HEK293 (cell line): ENCODE measurements around the gene TYW5.

Experiments used
- CTCF ChIA-PET: fragments of 350-600 bp; formaldehyde crosslinking; extraction: SDS; loops from one replicate; lab custom pipeline; 2021; ENCODE audit warnings: antibody characterized with exemption; lab: Yijun Ruan, JAX
- POLR2A ChIA-PET: fragments of 300-600 bp; formaldehyde crosslinking; extraction: SDS; loops from one replicate; lab custom pipeline; 2020; ENCODE audit warnings: antibody characterized with exemption, inconsistent platforms; lab: Yijun Ruan, JAX
- H3K27ac ChIP-seq: fragments of 200-500 bp; sonication (Bioruptor generic); 2 replicates; pipeline ENCODE4 v1.5.1; 2014; ENCODE audit warnings: low read depth, low read length, control low read depth, inconsistent platforms; ENCODE audit errors: extremely low read depth
- H3K36me3 ChIP-seq, 2 experiments: fragments of 200-500 bp in 1 of 2; sonication (Bioruptor generic) in 1 of 2; 1 replicate in 1 of 2; 2 replicates in 1 of 2; pipeline ENCODE4 v1.5.1; 2014 to 2017; ENCODE audit warnings: inconsistent platforms in 2 of 2, low read length in 2 of 2; ENCODE audit not compliant: control insufficient read depth in 2 of 2, insufficient read depth in 1 of 2
- H3K4me1 ChIP-seq: fragments of 200-500 bp; sonication (Bioruptor generic); 2 replicates; pipeline ENCODE4 v1.5.1; 2014; ENCODE audit warnings: mild to moderate bottlenecking, low read length, inconsistent platforms; ENCODE audit not compliant: control insufficient read depth, insufficient read depth
- H3K4me3 ChIP-seq: 2 replicates; pipeline ENCODE4 v1.5.1; 2011; ENCODE audit warnings: low read depth, mild to moderate bottlenecking, control low read depth, low read length, moderate library complexity
- H3K9me3 ChIP-seq: fragments of 200-500 bp; sonication (Bioruptor generic); 2 replicates; pipeline ENCODE4 v1.5.1; 2014; ENCODE audit warnings: low read depth, low read length, inconsistent platforms; ENCODE audit not compliant: control insufficient read depth, insufficient read depth
- AEBP2 ChIP-seq: fragments of 450-650 bp; formaldehyde crosslinking; IDR thresholded peaks from 2 replicates; pipeline ENCODE4 v1.5.1; 2016; ENCODE audit warnings: missing biosample characterization, missing genetic modification characterization, borderline replicate concordance
- HOXD13 ChIP-seq: sonication (generic); formaldehyde crosslinking; IDR thresholded peaks from 2 replicates; pipeline ENCODE4 v1.8.0; 2022; ENCODE audit warnings: missing genetic modification reagents, borderline replicate concordance
- KLF1 ChIP-seq: fragments of 450-650 bp; formaldehyde crosslinking; IDR thresholded peaks from 2 replicates; pipeline ENCODE4 v1.5.1; 2016; ENCODE audit warnings: missing biosample characterization, missing genetic modification characterization
- SCRT1 ChIP-seq: fragments of 450-650 bp; formaldehyde crosslinking; IDR thresholded peaks from 2 replicates; pipeline ENCODE4 v1.5.1; 2016; ENCODE audit warnings: missing biosample characterization, missing genetic modification characterization, borderline replicate concordance
- SP7 ChIP-seq: fragments of 450-650 bp; formaldehyde crosslinking; IDR thresholded peaks from 2 replicates; pipeline ENCODE4 v1.5.1; 2016; ENCODE audit warnings: missing biosample characterization, missing genetic modification characterization
- ZBTB26 ChIP-seq: fragments of 450-650 bp; formaldehyde crosslinking; optimal IDR thresholded peaks from 2 replicates; pipeline ENCODE3; 2016; ENCODE audit warnings: missing biosample characterization, mild to moderate bottlenecking, missing genetic modification characterization
- ZEB2 ChIP-seq: fragments of 450-650 bp; formaldehyde crosslinking; IDR thresholded peaks from 2 replicates; pipeline ENCODE4 v1.5.1; 2016; ENCODE audit warnings: missing biosample characterization, missing genetic modification characterization
- ZFP3 ChIP-seq: fragments of 450-650 bp; formaldehyde crosslinking; IDR thresholded peaks from 2 replicates; pipeline ENCODE4 v1.5.1; 2016; ENCODE audit warnings: low read depth, missing biosample characterization, missing genetic modification characterization
- ZFP37 ChIP-seq: fragments of 450-650 bp; formaldehyde crosslinking; IDR thresholded peaks from 2 replicates; pipeline ENCODE4 v1.5.1; 2016; ENCODE audit warnings: missing biosample characterization, missing genetic modification characterization
- ZFP41 ChIP-seq: fragments of 450-650 bp; formaldehyde crosslinking; IDR thresholded peaks from 2 replicates; pipeline ENCODE4 v1.5.1; 2016; ENCODE audit warnings: missing biosample characterization, missing genetic modification characterization, borderline replicate concordance
- ZNF155 ChIP-seq: fragments of 450-650 bp; formaldehyde crosslinking; IDR thresholded peaks from 2 replicates; pipeline ENCODE4 v1.5.1; 2016; ENCODE audit warnings: missing biosample characterization, missing genetic modification characterization
- ZNF23 ChIP-seq: fragments of 450-650 bp; formaldehyde crosslinking; IDR thresholded peaks from 2 replicates; pipeline ENCODE4 v1.5.1; 2016; ENCODE audit warnings: missing biosample characterization, missing genetic modification characterization, borderline replicate concordance
- ZNF302 ChIP-seq: fragments of 450-650 bp; formaldehyde crosslinking; IDR thresholded peaks from 2 replicates; pipeline ENCODE4 v1.5.1; 2016; ENCODE audit warnings: missing biosample characterization, missing genetic modification characterization, low read depth
- ZNF324 ChIP-seq: fragments of 450-650 bp; formaldehyde crosslinking; IDR thresholded peaks from 2 replicates; pipeline ENCODE4 v1.5.1; 2016; ENCODE audit warnings: missing biosample characterization, missing genetic modification characterization
- ZNF391 ChIP-seq: fragments of 450-650 bp; formaldehyde crosslinking; IDR thresholded peaks from 2 replicates; pipeline ENCODE4 v1.5.1; 2016; ENCODE audit warnings: low read depth, missing biosample characterization, missing genetic modification characterization, borderline replicate concordance
- ZNF394 ChIP-seq: fragments of 450-650 bp; formaldehyde crosslinking; IDR thresholded peaks from 2 replicates; pipeline ENCODE4 v1.5.1; 2016; ENCODE audit warnings: missing biosample characterization, missing genetic modification characterization, mild to moderate bottlenecking, moderate library complexity, borderline replicate concordance
- ZNF514 ChIP-seq: fragments of 450-650 bp; formaldehyde crosslinking; IDR thresholded peaks from 2 replicates; pipeline ENCODE4 v1.5.1; 2016; ENCODE audit warnings: missing biosample characterization, missing genetic modification characterization
- ZNF521 ChIP-seq: fragments of 450-650 bp; formaldehyde crosslinking; IDR thresholded peaks from 2 replicates; pipeline ENCODE4 v1.5.1; 2017; ENCODE audit warnings: missing biosample characterization, mild to moderate bottlenecking, missing genetic modification characterization
- ZNF561 ChIP-seq: fragments of 450-650 bp; IDR thresholded peaks from 2 replicates; pipeline ENCODE4 v1.5.1; 2018; ENCODE audit warnings: missing biosample characterization, missing genetic modification characterization, borderline replicate concordance
- ZNF585B ChIP-seq: fragments of 450-650 bp; formaldehyde crosslinking; IDR thresholded peaks from 2 replicates; pipeline ENCODE4 v1.5.1; 2016; ENCODE audit warnings: missing biosample characterization, missing genetic modification characterization
- ZNF596 ChIP-seq: fragments of 450-650 bp; IDR thresholded peaks from 2 replicates; pipeline ENCODE4 v1.5.0; 2018; ENCODE audit warnings: missing biosample characterization, mild to moderate bottlenecking, missing genetic modification characterization, moderate library complexity
- ZNF600 ChIP-seq: fragments of 450-650 bp; formaldehyde crosslinking; IDR thresholded peaks from 2 replicates; pipeline ENCODE4 v1.5.1; 2016; ENCODE audit warnings: missing biosample characterization, missing genetic modification characterization
- ZNF621 ChIP-seq: fragments of 450-650 bp; formaldehyde crosslinking; IDR thresholded peaks from 2 replicates; pipeline ENCODE4 v1.5.1; 2017; ENCODE audit warnings: missing biosample characterization, missing genetic modification characterization
- ZNF677 ChIP-seq: fragments of 450-650 bp; IDR thresholded peaks from 2 replicates; pipeline ENCODE4 v1.5.0; 2018; ENCODE audit warnings: missing biosample characterization, mild to moderate bottlenecking, missing genetic modification characterization, moderate library complexity
- ZNF792 ChIP-seq: fragments of 450-650 bp; formaldehyde crosslinking; IDR thresholded peaks from 2 replicates; pipeline ENCODE4 v1.5.1; 2016; ENCODE audit warnings: missing biosample characterization, missing genetic modification characterization
- ZNF830 ChIP-seq: fragments of 450-650 bp; IDR thresholded peaks from 2 replicates; pipeline ENCODE4 v1.5.0; 2018; ENCODE audit warnings: missing biosample characterization, missing genetic modification characterization, low read depth, mild to moderate bottlenecking, moderate library complexity
- TF ChIP-seq, protein P1 (sequence below): IDR thresholded peaks from 2 replicates; pipeline ENCODE4 v1.6.1; 2011; ENCODE audit warnings: mild to moderate bottlenecking, low read depth, low read length, borderline replicate concordance
- TF ChIP-seq, protein P2 (sequence below): fragments of 450-650 bp; formaldehyde crosslinking; IDR thresholded peaks from 2 replicates; pipeline ENCODE4 v1.5.1; 2017; ENCODE audit warnings: missing biosample characterization, missing genetic modification characterization
- TF ChIP-seq, protein P3 (sequence below): fragments of 450-650 bp; formaldehyde crosslinking; IDR thresholded peaks from 2 replicates; pipeline ENCODE4 v1.5.1; 2016; ENCODE audit warnings: missing biosample characterization, missing genetic modification characterization

Gene TYW5

DNA sequence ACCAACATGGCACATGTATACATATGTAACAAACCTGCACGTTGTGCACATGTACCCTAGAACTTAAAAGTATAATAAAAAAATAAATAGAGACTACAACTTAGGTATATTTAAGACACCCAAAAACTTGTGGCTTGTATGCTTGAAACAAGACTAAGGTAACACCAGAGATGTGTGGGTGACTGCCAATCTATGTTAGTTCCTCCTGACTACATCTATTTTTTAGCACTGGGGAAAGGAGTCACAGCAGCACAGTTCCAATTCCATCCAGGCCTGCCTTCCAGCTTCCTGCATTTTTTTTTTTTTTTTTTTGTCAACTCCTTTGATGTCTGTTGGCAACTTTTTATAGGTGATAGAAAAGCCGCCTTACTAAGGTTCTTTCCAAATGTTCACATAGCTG is 26.0 kb downstream of the TYW5 start:
- Histone ChIP-seq H3K4me1 (no peaks in the 10 kb centered on the region), H3K36me3 (peaks cover 42 to 61% of the 10 kb centered on the region in 2 experiments), H3K27ac (no peak overlapping the region), H3K4me3 (no peak overlapping the region), H3K9me3 (no peaks in the 10 kb centered on the region)
- CTCF ChIA-PET, result interaction anchor here (0.6 to 1.1 kb wide), 3 partner anchors 11 to 193 kb away, joined by 3 to 4 read pairs (median 4); no protein-coding TSS in a partner anchor
- POLR2A ChIA-PET, result interaction anchor here (0.6 to 0.9 kb wide), 2 partner anchors 172 to 478 kb away, joined by 4 to 6 read pairs; no protein-coding TSS in a partner anchor
- TF ChIP-seq ZNF792 (tag by site-specific recombination) (no peak), KLF1 (tag by site-specific recombination) (no peak), ZNF621 (tag by site-specific recombination) (no peak), ZFP41 (tag by site-specific recombination) (no peak), HOXD13 (CRISPR knock-in tag) (no peak), ZNF585B (no peak), ZEB2 (tag by site-specific recombination) (no peak), ZNF391 (tag by site-specific recombination) (no peak), SCRT1 (no peak), ZNF302 (tag by site-specific recombination) (no peak), ZNF394 (tag by site-specific recombination) (no peak), ZNF324 (no peak), ZNF23 (tag by site-specific recombination) (no peak), ZNF596 (tag by site-specific recombination) (no peak), ZFP3 (tag by site-specific recombination) (no peak), ZNF514 (tag by site-specific recombination) (no peak)
- TF ChIP-seq, protein P1, sequence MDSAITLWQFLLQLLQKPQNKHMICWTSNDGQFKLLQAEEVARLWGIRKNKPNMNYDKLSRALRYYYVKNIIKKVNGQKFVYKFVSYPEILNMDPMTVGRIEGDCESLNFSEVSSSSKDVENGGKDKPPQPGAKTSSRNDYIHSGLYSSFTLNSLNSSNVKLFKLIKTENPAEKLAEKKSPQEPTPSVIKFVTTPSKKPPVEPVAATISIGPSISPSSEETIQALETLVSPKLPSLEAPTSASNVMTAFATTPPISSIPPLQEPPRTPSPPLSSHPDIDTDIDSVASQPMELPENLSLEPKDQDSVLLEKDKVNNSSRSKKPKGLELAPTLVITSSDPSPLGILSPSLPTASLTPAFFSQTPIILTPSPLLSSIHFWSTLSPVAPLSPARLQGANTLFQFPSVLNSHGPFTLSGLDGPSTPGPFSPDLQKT, result no peak

- no peak overlapping the region for H3K27ac ChIP-seq
- no peak overlapping the region for H3K4me3 ChIP-seq
- H3K9me3 ChIP-seq, result no peaks in the 10 kb centered on the region
- H3K36me3 ChIP-seq, result peaks cover 42 to 61% of the 10 kb centered on the region in 2 experiments
- CTCF ChIA-PET, result interaction anchor here (1.1 kb wide), 1 partner anchor 12 kb away, joined by 4 read pairs; no protein-coding TSS in a partner anchor
- H3K4me1 ChIP-seq, result no peaks in the 10 kb centered on the region
- POLR2A ChIA-PET, result no interaction called here
- TF ChIP-seq ZFP37 (tag by site-specific recombination) (no peak), ZNF561 (tag by site-specific recombination) (no peak), ZNF521 (tag by site-specific recombination) (no peak), SP7 (tag by site-specific recombination) (no peak), AEBP2 (tag by site-specific recombination) (no peak), ZBTB26 (tag by site-specific recombination) (no peak), ZNF600 (tag by site-specific recombination) (no peak), ZNF830 (tag by site-specific recombination) (no peak), ZNF155 (tag by site-specific recombination) (no peak), ZNF677 (tag by site-specific recombination) (no peak)
- TF ChIP-seq, protein P2, sequence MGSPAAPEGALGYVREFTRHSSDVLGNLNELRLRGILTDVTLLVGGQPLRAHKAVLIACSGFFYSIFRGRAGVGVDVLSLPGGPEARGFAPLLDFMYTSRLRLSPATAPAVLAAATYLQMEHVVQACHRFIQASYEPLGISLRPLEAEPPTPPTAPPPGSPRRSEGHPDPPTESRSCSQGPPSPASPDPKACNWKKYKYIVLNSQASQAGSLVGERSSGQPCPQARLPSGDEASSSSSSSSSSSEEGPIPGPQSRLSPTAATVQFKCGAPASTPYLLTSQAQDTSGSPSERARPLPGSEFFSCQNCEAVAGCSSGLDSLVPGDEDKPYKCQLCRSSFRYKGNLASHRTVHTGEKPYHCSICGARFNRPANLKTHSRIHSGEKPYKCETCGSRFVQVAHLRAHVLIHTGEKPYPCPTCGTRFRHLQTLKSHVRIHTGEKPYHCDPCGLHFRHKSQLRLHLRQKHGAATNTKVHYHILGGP (tag by site-specific recombination), result no peak
- TF ChIP-seq, protein P1, result no peak
- TF ChIP-seq, protein P3, sequence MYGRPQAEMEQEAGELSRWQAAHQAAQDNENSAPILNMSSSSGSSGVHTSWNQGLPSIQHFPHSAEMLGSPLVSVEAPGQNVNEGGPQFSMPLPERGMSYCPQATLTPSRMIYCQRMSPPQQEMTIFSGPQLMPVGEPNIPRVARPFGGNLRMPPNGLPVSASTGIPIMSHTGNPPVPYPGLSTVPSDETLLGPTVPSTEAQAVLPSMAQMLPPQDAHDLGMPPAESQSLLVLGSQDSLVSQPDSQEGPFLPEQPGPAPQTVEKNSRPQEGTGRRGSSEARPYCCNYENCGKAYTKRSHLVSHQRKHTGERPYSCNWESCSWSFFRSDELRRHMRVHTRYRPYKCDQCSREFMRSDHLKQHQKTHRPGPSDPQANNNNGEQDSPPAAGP (tag by site-specific recombination), result no peak
Measured at GRCh38 chr2:199928626-199929025, 26.7 kb downstream of the TYW5 start.
